Subcutaneous adipose tissue (tissue), 4 donors: ENCODE measurements around the gene RFT1. TPM values are rescaled to one million over a fixed set of nuclear protein-coding genes. Genes with fewer than 3 reads are reported as not detected.

Experiments
- CTCF ChIP-seq: fragments of 450-650 bp; IDR thresholded peaks from one replicate; pipeline ENCODE4 v1.5.1; 2016; ENCODE audit warnings: low read depth, mild to moderate bottlenecking, control low read depth, antibody characterized with exemption, moderate library complexity
- total RNA-seq, 4 donors: library from RNA; depleted of rRNA; stranded (reverse); fragments of >200 nt; gene quantifications; one replicate each; pipeline ENCODE4 v1.1.0, GENCODE V29; 2016

The RFT1 gene
- total RNA-seq, 4 donors from 2014 or later: 8.1 to 12.7 (median 10.7) TPM

GRCh38 chr3:53126601-53127000, 3.6 kb downstream of the RFT1 start:
- TF ChIP-seq CTCF: no peak

DNA sequence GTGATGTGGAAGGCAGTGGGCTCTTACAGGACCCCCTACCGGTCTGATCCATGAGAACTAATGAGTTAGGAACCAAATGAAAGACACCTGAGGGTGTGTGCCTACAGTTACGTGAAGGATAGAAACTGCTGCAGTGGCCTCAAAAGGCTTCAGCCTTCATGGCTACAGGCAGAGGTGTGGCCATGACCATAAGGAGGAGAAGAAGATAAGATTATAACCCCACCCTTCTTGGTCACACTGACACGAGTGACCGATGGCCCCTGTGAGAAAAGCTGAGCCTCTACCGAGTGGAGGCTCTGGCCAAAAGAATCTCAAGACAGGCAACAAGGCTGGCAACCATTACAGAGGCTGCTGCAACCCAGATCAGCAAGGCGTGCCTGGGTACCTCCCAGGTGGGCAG, 6.3 kb downstream of the RFT1 start:
- no peak for TF ChIP-seq CTCF

DNA sequence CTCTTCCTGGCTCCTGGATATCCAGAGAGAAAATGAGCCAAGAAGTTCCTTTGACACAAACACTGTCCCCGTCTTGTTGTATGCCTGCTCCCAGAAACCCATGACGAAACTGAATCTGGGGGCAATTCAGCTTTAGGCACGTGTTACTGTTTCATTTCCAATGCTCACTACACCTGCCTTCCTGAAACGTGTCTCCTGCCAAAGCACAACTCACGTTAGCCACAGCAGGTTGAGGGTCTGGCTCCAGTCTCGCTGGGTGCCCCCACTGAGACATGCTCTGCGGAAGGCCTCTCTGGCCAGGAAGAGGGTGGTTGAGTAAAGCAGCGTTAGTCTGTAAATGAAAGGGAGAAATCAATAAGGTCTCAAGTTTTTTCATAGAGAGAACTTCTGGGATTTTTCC, 6.7 kb downstream of the RFT1 start:
- TF ChIP-seq CTCF: no peak

GRCh38 chr3:53122933-53123305, 7.3 kb downstream of the RFT1 start:
- TF ChIP-seq CTCF: no peak

GRCh38 chr3:53122255-53122932, 7.8 kb downstream of the RFT1 start:
- TF ChIP-seq CTCF: no peak

GRCh38 chr3:53120336-53120735, 9.9 kb downstream of the RFT1 start:
- no peak for TF ChIP-seq CTCF

- no peak for TF ChIP-seq CTCF
Observed at GRCh38 chr3:53116956-53117355, 13.3 kb downstream of the RFT1 start.
